Endothelial cell (in vitro differentiated cells): ENCODE data around the gene KRT15. TPM values are rescaled to one million over a fixed set of nuclear protein-coding genes. Genes with fewer than 3 reads are reported as not detected.

Experiments used
- DNase-seq: peaks from one replicate; pipeline ENCODE4 v3.0.0; 2021; ENCODE audit warnings: low spot score
- H3K27ac Mint-ChIP-seq: one replicate; pipeline ENCODE4 v1.8.0; 2021; ENCODE audit warnings: mixed read lengths, inconsistent platforms; ENCODE audit not compliant: unreplicated experiment
- H3K27me3 Mint-ChIP-seq: one replicate; pipeline ENCODE4 v1.8.0; 2021; ENCODE audit warnings: mild to moderate bottlenecking, moderate library complexity, mixed read lengths, inconsistent platforms; ENCODE audit not compliant: unreplicated experiment
- H3K36me3 Mint-ChIP-seq: one replicate; pipeline ENCODE4 v1.8.0; 2021; ENCODE audit warnings: mild to moderate bottlenecking, low read depth, mixed read lengths, inconsistent platforms; ENCODE audit not compliant: unreplicated experiment
- H3K4me1 Mint-ChIP-seq: one replicate; pipeline ENCODE4 v1.8.0; 2021; ENCODE audit warnings: mild to moderate bottlenecking, mixed read lengths, inconsistent platforms; ENCODE audit not compliant: unreplicated experiment
- H3K4me3 Mint-ChIP-seq: one replicate; pipeline ENCODE4 v1.8.0; 2021; ENCODE audit warnings: mild to moderate bottlenecking, mixed read lengths, inconsistent platforms; ENCODE audit not compliant: unreplicated experiment
- H3K9me3 Mint-ChIP-seq: one replicate; pipeline ENCODE4 v1.8.0; 2021; ENCODE audit warnings: mixed read lengths, inconsistent platforms; ENCODE audit not compliant: unreplicated experiment
- CTCF ChIP-seq: fragments of 200-600 bp; sonication (generic); IDR thresholded peaks from one replicate; pipeline ENCODE4 v1.5.0; 2021; ENCODE audit warnings: antibody characterized with exemption; ENCODE audit not compliant: unreplicated experiment
- total RNA-seq: library from RNA; stranded (reverse); fragmentation: NEBNext Ultra II Directional; extraction: Animal tissue kit (Norgen Biotek cat#: 25700); gene quantifications from one replicate; pipeline ENCODE4 v1.2.1, GENCODE V29; 2021; ENCODE audit not compliant: unreplicated experiment

KRT15 gene
- total RNA-seq, 1 donor from 2014 or later, result not detected

- TF ChIP-seq CTCF, result no peak
- Mint-ChIP-seq H3K36me3 (peaks cover 5% of the 10 kb centered on the region), H3K4me1 (peaks cover 3% of the 10 kb centered on the region), H3K4me3 (no peak overlapping the region), H3K9me3 (no peaks in the 10 kb centered on the region), H3K27me3 (peaks cover 15% of the 10 kb centered on the region), H3K27ac (no peak overlapping the region)
- no peak for DNase-seq
Observed at GRCh38 chr17:41500131-41500911, 18.4 kb downstream of the KRT15 start.

GRCh38 chr17:41499714-41500113 lies 19.0 kb downstream of the KRT15 start:
- H3K4me3 Mint-ChIP-seq, result no peak overlapping the region
- no peaks in the 10 kb centered on the region for H3K9me3 Mint-ChIP-seq
- H3K27me3 Mint-ChIP-seq, result peaks cover 15% of the 10 kb centered on the region
- peaks cover 3% of the 10 kb centered on the region for H3K4me1 Mint-ChIP-seq
- TF ChIP-seq CTCF, result no peak
- no peak overlapping the region for H3K27ac Mint-ChIP-seq
- DNase-seq, result no peak
- H3K36me3 Mint-ChIP-seq, result peaks cover 5% of the 10 kb centered on the region

- H3K4me3 Mint-ChIP-seq, result no peak overlapping the region
Observed at GRCh38 chr17:41498276-41498675, 20.4 kb downstream of the KRT15 start.

GRCh38 chr17:41496803-41497484 lies 21.7 kb downstream of the KRT15 start:
- H3K27me3 Mint-ChIP-seq, result peaks cover 17% of the 10 kb centered on the region
- H3K27ac Mint-ChIP-seq, result no peak overlapping the region
- no peak overlapping the region for H3K4me3 Mint-ChIP-seq
- H3K9me3 Mint-ChIP-seq, result no peaks in the 10 kb centered on the region
- peaks cover 3% of the 10 kb centered on the region for H3K4me1 Mint-ChIP-seq
- TF ChIP-seq CTCF, result peak; percentile 66
- peaks cover 5% of the 10 kb centered on the region for H3K36me3 Mint-ChIP-seq
- DNase-seq, result peak; percentile 72

More at GRCh38 chr17:41498276-41498675, 20.4 kb downstream of the KRT15 start:
- H3K36me3 Mint-ChIP-seq, result peaks cover 5% of the 10 kb centered on the region
- no peak for TF ChIP-seq CTCF
- peaks cover 3% of the 10 kb centered on the region for H3K4me1 Mint-ChIP-seq
- H3K27ac Mint-ChIP-seq, result no peak overlapping the region
- peaks cover 16% of the 10 kb centered on the region for H3K27me3 Mint-ChIP-seq
- no peak for DNase-seq
- H3K9me3 Mint-ChIP-seq, result no peaks in the 10 kb centered on the region

- DNase-seq, result no peak
- TF ChIP-seq CTCF, result no peak
- Mint-ChIP-seq H3K27me3 (peaks cover 15% of the 10 kb centered on the region), H3K4me3 (no peak overlapping the region), H3K4me1 (no peaks in the 10 kb centered on the region), H3K27ac (no peak overlapping the region), H3K36me3 (peaks cover 5% of the 10 kb centered on the region), H3K9me3 (no peaks in the 10 kb centered on the region)
Observed at GRCh38 chr17:41494524-41494923, 24.2 kb downstream of the KRT15 start.
